ENCODE measurements around the gene MCIDAS. TPM values are rescaled to one million over a fixed set of nuclear protein-coding genes. Genes with fewer than 3 reads are reported as not detected.
A peak's percentile ranks its signal among the peaks of the same experiment; 100 is the strongest.

The MCIDAS gene
- total and polyA plus RNA-seq, 2 of the 13 experiments (the other 11 are each of a cell fraction or from before 2014, with no cell fraction given) = not detected

- no TSS peak for BruUV-seq (replicated peaks)
- TF ChIP-seq HNRNPLL (IDR thresholded peaks at IDR 0.05; ENCODE audit: low read depth, low read length, poor library complexity, severe bottlenecking) = peak; percentile 67
- no peak for TF ChIP-seq IKZF1 (IDR thresholded peaks at IDR 0.05)
- Histone ChIP-seq H3K27ac (ENCODE audit: extremely low read length, insufficient read depth, low read length) (no peak overlapping the region), H3K36me3 (replicated peaks in 1 of 2; ENCODE audit: control insufficient read depth in 1 of 2, insufficient read depth in 2 of 2, low read length in 2 of 2) (no peaks in the 10 kb centered on the region), H3K4me3 (replicated peaks in 1 of 3; ENCODE audit: insufficient read depth in 1 of 3, low read depth in 2 of 3, low read length in 3 of 3) (peak overlapping the region; percentile 39 to 74 (median 41); a peak in 5 of 6 replicates), H3K4me1 (ENCODE audit: insufficient read depth, low read length) (peaks cover 19% of the 10 kb centered on the region), H3K9me3 (ENCODE audit: low read length) (no peaks in the 10 kb centered on the region), H3K27me3 (ENCODE audit: control insufficient read depth in 1 of 2, insufficient read depth in 2 of 2, low read length in 2 of 2) (peaks cover 1 to 71% of the 10 kb centered on the region in 2 experiments), H4K20me1 (ENCODE audit: insufficient read depth, low read length) (no peaks in the 10 kb centered on the region), H3K79me2 (ENCODE audit: insufficient read depth, low read length) (no peaks in the 10 kb centered on the region), H3K9ac (ENCODE audit: insufficient read depth, low read depth, low read length) (no peak overlapping the region), H3K4me2 (ENCODE audit: low read depth, low read length) (peak overlapping the region; percentile 87), H2AFZ (ENCODE audit: low read length) (no peak overlapping the region)
- no peak for FAIRE-seq
- ATAC-seq = no peak
- WGBS (ENCODE audit: low lambda C conversion rate) = 61% methylated on average over 24 of the region's 30 CpGs
- ChIA-PET POLR2A (no interaction called here), CTCF (ENCODE audit: low intra/inter-chr PET ratio, low total read pairs) (no interaction called here)
- no peak for DNase-seq (ENCODE audit: low spot score)
- intact Hi-C loops (cut with micrococcal nuclease; ENCODE audit: unreplicated experiment) (loop anchor here (2.0 to 5.0 kb wide), 3 partner anchors 41 to 464 kb away; partner anchors contain the start of gene CDC20B), in situ Hi-C loops (cut with HindIII; ENCODE audit: extremely low pct_ligation_motif_present, low pct_unique_long_range_greater_than_20kb) (no loop called here)
These were observed 732 bp upstream of the MCIDAS start for GRCh38 chr5:55227664-55228430.

- peaks cover 1 to 60% of the 10 kb centered on the region in 2 experiments for H3K27me3 ChIP-seq (ENCODE audit: control insufficient read depth in 1 of 2, insufficient read depth in 2 of 2, low read length in 2 of 2)
- BruUV-seq (replicated peaks) = no TSS peak
- ChIA-PET CTCF (ENCODE audit: low intra/inter-chr PET ratio, low total read pairs) (interaction anchor here (1.9 kb wide), 1 partner anchor 465 kb away, joined by 5 read pairs; no protein-coding TSS in a partner anchor), POLR2A (no interaction called here)
- DNase-seq (ENCODE audit: low spot score) = peak; percentile 38
- intact Hi-C loops (cut with micrococcal nuclease; ENCODE audit: unreplicated experiment) (loop anchor here (2.0 to 5.0 kb wide), 3 partner anchors 39 to 466 kb away; partner anchors contain the start of gene CDC20B), in situ Hi-C loops (cut with HindIII; ENCODE audit: extremely low pct_ligation_motif_present, low pct_unique_long_range_greater_than_20kb) (no loop called here)
- H3K79me2 ChIP-seq (ENCODE audit: insufficient read depth, low read length) = no peaks in the 10 kb centered on the region
- FAIRE-seq = no peak
- peak; percentile 86 for ATAC-seq
- peaks cover 4% of the 10 kb centered on the region; the same call in 1 of the 2 replicates for H3K4me1 ChIP-seq (ENCODE audit: insufficient read depth, low read length)
- no peaks in the 10 kb centered on the region for H4K20me1 ChIP-seq (ENCODE audit: insufficient read depth, low read length)
- H3K9ac ChIP-seq (ENCODE audit: insufficient read depth, low read depth, low read length) = no peak overlapping the region
- no peaks in the 10 kb centered on the region for H3K9me3 ChIP-seq (ENCODE audit: low read length)
- 69% methylated on average over 5 of the region's 54 CpGs for WGBS (ENCODE audit: low lambda C conversion rate)
- no peak overlapping the region for H3K27ac ChIP-seq (ENCODE audit: extremely low read length, insufficient read depth, low read length)
- peak overlapping the region; percentile 87 for H3K4me2 ChIP-seq (ENCODE audit: low read depth, low read length)
- no peaks in the 10 kb centered on the region for H3K36me3 ChIP-seq (replicated peaks in 1 of 2; ENCODE audit: control insufficient read depth in 1 of 2, insufficient read depth in 2 of 2, low read length in 2 of 2)
- no peak overlapping the region for H2AFZ ChIP-seq (ENCODE audit: low read length)
- peak overlapping the region; percentile 39 to 74 (median 41); a peak in 4 of 6 replicates for H3K4me3 ChIP-seq (replicated peaks in 1 of 3; ENCODE audit: insufficient read depth in 1 of 3, low read depth in 2 of 3, low read length in 3 of 3)
- TF ChIP-seq ZNF512B (CRISPR knock-in tag; IDR thresholded peaks at IDR 0.05; ENCODE audit: borderline replicate concordance) = no peak
- TF ChIP-seq ZNF672 (CRISPR knock-in tag; IDR thresholded peaks at IDR 0.05) = no peak
- peak; percentile 84; the same call in 1 of the 2 replicates for TF ChIP-seq ZBTB39 (CRISPR knock-in tag; IDR thresholded peaks at IDR 0.05)
- TF ChIP-seq MED13 (CRISPR knock-in tag; IDR thresholded peaks at IDR 0.05) = no peak
- peak; percentile 38; the same call in 1 of the 2 replicates for TF ChIP-seq HOXA3 (CRISPR knock-in tag; IDR thresholded peaks at IDR 0.05)
- no peak for TF ChIP-seq SAFB2 (CRISPR knock-in tag; IDR thresholded peaks at IDR 0.05; ENCODE audit: borderline replicate concordance, low read depth)
- TF ChIP-seq ZNF777 (CRISPR knock-in tag; IDR thresholded peaks at IDR 0.05) = no peak
- TF ChIP-seq RCOR2 (CRISPR knock-in tag; IDR thresholded peaks at IDR 0.05) = no peak
These were observed 835 bp downstream of the MCIDAS start for GRCh38 chr5:55226027-55226933.
